Left renal pelvis (tissue), 4 donors: Measurements from ENCODE around the gene ANXA9. TPM values are rescaled to one million over a fixed set of nuclear protein-coding genes. Genes with fewer than 3 reads are reported as not detected.

ENCODE experiments used
- DNase-seq, 4 donors: peaks; one replicate each; pipeline ENCODE4 v3.0.0-alpha.2; 2013; ENCODE audit warnings: low read depth in 4 of 4, low spot score in 3 of 4
- polyA plus RNA-seq, 4 donors: library from polyadenylated mRNA; unstranded; fragments of 120-200 nt; gene quantifications; one replicate each; pipeline ENCODE4 v1.2.1, GENCODE V29; 2013; ENCODE audit not compliant: insufficient read length in 4 of 4

The ANXA9 gene
- polyA plus RNA-seq, 4 donors: 10.7 to 21.5 (median 13.6) TPM

- DNase-seq: peak in 2 of 4 donors; percentile 64 to 72
Measured at GRCh38 chr1:150974580-150975478, 7.3 kb upstream of the ANXA9 start, which contains the start of gene CERS2. TSS of gene CERS2 (minus strand) at chr1:150974835. CDS start at chr1:150969090, 5,745 bp downstream.

- no peak for DNase-seq
Measured at GRCh38 chr1:150976401-150976821, 5.7 kb upstream of the ANXA9 start.

DNA sequence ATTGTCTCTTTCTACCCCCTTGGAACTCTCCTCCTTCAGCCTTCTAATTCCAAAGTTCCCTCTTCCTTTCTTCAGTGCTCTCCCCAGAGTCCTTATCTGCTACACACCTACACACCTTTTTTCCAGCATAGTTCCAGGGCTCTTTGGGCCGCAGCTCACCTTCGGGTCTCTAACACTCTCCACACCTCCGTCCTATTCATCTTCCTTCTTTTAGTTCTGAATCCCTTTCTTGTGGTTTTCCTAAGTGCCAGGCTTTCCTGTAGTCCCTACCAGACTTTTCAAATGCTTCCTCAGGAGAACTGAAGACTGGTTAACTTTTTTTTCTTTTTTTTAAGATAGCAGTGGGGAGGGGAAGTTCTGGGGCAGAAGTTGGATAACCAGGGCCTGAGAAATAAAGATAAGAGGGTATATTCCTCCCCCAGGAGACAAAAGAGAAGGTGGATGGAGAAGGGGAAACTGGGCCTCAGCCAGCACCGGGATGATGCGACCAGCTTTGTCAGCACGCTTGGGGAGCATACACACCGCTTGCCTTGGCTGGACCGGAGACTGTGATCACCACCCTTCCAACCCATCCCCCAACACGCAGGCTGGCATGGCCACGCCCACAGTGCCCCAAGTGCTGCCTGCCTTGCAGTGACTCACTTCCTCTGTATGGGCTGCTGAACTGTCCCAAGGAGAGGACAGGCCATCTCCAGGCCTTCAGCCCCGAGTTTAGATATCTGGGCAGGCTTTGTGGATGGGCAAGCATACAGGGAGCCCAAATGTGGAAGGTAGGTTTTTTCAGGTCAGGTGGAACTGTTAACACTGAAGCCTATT lies 5.0 kb upstream of the ANXA9 start:
- no peak for DNase-seq

- DNase-seq: peak in 3 of 4 donors; percentile 75 to 84 (median 82)
Measured at GRCh38 chr1:150979092-150980056, 2.7 kb upstream of the ANXA9 start.

- no peak for DNase-seq
Measured at GRCh38 chr1:150981177-150981804, 801 bp upstream of the ANXA9 start.

- no peak for DNase-seq
Measured at GRCh38 chr1:150985179-150985825, 3.2 kb downstream of the ANXA9 start.

- DNase-seq: no peak
Measured at GRCh38 chr1:150987924-150988323, 5.8 kb downstream of the ANXA9 start.

GRCh38 chr1:150992626-150993025 lies 10.5 kb downstream of the ANXA9 start:
- no peak for DNase-seq

GRCh38 chr1:150994248-150994647 lies 12.2 kb downstream of the ANXA9 start:
- DNase-seq: no peak

GRCh38 chr1:150995460-150995859 lies 13.4 kb downstream of the ANXA9 start:
- no peak for DNase-seq

GRCh38 chr1:150995896-150996295 lies 13.8 kb downstream of the ANXA9 start:
- no peak for DNase-seq

- DNase-seq: no peak
Measured at GRCh38 chr1:150997126-150997872, 15.2 kb downstream of the ANXA9 start.

DNA sequence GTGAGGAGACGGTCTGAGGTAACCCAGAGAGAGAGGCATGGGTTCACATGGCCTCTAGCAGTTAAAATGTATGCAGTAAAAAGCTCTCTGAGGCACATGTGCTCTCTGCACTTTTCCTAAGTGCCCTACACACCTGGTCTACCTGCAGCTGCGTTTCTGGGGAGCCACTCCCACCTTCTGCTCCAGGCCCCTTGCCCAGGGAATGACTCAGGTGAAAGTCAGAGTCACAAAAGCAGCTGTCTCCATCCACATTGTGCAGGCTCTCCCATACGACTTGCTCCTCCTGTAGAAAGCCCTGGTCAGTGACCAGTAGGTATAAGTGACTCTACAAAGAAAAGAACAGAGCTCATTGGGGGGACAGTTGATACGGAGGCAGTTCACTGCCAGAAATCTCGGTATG lies 15.9 kb downstream of the ANXA9 start:
- no peak for DNase-seq

GRCh38 chr1:150999051-150999674 lies 17.1 kb downstream of the ANXA9 start:
- DNase-seq: no peak

- no peak for DNase-seq
Measured at GRCh38 chr1:150999926-151000325, 17.8 kb downstream of the ANXA9 start.

DNA sequence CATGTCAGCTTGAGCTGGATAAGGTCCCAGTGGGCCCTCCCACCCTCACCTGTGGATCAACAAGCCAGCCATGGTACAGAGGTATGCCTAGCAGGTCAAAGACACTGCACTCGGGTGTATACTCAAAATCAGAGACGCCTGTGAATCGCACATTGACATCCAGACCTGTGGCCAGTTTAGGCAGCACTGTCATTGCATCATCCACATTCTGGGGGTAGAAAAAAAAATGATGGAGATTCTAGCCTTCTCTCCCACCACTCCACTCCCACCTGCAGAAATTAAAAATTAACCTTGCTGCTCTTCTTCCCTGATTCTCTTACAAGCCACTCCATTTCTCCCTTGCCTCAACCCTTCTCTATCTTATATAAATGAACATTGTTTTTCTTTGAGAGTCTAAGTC lies 18.3 kb downstream of the ANXA9 start:
- no peak for DNase-seq

DNA sequence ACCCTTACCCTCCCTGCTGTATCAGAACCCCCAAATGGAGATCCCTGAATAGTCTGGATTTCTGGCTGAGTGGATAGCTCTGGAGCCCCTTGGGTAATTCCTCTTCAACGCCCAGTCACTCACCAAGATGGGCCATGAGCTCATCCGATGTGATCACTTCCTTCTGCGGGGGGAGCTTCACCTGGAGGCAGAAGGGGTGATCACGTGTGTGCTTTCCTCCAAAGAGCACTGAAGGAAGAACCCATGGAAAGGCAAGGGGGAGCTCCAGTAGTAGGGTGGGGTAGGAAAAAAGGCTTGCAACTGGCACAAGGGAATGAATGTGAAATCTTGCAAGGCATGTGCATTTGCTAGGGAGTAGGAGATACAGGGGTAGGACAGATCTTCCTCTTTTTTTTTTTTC lies 19.5 kb downstream of the ANXA9 start:
- DNase-seq: no peak

- DNase-seq: no peak
Measured at GRCh38 chr1:151002051-151002450, 20.0 kb downstream of the ANXA9 start.
